GM21423 (cell line): Measurements from ENCODE around the gene CHRNE.
"Not testable (repeated sequence)": the region's sequence is repeated elsewhere in the genome, so short reads cannot be mapped to it uniquely, and the experiment has no call there.

Source experiments
- ATAC-seq: cut with Tn5 transposase; IDR thresholded peaks from one replicate; pipeline ENCODE4 v1.9.1; 2021; ENCODE audit warnings: mild to moderate bottlenecking, moderate library complexity; ENCODE audit not compliant: unreplicated experiment

The CHRNE gene

DNA sequence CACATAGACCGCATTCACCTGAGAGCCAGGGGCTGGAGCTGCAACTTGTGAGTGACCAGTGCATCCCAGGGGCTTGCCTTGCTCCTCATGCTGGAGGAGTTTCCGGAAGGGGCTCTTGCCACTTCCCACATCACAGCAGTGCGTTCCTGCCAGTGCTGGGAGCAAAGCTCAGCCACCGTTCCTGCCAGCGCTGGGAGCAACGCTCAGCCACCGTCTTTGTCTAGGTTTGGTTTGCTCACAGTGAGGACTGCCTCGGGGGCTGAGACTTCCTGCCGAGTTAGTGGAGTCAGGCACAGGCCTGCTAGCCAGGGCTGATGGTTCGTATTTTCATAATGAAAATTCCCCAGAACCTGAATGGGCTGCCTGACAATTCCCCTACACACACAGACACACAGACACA, 5.4 kb upstream of the CHRNE start:
- ATAC-seq, result no peak

DNA sequence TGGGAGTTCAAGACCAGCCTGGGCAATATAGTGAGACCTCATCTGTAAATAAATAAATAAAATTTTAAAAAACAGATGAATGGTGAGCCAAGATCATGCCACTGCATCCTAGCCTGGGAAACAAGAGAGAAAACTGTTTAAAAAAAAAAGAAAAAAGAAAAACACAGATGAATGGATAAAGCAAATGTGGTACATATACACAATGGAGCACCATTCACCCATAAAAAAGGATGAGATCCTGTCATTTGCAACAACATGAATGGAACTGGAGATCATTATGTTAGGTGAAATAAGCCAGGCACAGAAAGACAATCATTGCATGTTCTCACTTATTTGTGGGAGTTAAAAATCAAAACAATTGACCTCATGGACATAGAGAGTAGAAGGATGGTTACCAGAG, 3.7 kb upstream of the CHRNE start:
- not testable (repeated sequence) for ATAC-seq

DNA sequence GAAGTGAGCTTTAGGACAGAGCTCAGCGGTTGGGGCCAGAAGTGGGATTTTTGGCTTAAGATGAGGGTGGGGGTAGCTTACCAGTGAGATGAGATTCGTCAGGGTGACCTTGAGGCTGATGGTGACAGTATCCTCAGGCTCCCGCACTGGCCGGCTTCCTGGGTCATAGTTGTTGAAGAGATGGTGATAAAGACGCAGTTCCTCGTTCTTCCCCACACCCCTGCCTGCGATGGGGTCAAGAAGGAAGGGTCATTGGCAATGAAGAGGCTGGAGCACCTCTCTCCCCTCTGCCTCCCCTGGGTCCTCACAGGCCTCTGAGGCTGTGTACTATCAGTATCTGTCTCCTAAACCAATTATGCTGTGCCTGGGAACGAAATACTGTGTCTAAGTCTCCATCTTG, 358 bp downstream of the CHRNE start:
- ATAC-seq, result no peak

DNA sequence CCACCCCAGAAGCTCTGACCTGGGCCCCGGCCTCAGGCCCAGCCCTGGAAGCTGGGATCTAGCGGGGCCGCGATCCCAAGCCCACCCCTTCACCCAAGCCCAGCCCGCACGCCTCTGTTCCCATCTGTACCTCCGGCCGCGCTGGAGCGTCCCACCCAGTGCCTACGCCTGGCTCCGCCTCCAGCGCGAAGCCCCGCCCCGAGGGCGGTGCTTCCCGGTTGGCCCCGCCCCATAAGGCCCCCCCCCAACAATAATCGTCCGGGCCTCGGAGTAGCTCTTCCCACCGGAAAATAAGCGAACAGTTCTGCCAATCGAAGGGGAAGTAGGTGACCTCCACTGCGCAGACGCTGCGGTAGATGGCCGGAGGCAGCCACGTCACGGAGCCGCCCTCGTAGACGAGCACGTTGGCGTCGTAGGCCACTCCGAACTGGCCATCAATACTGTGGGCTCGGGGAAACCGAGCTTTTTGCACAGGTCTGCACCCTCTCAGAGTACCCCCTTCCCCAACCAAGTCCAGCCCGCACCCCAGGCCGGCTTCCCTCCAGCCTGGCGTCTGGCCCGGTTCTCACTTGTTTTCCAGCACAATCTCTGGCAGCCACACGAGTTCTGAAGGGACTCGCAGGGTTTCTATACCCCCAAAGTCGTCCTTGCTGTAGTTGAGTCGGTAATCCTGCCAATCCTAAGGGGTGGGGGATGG, 1.1 kb downstream of the CHRNE start:
- ATAC-seq, result no peak

DNA sequence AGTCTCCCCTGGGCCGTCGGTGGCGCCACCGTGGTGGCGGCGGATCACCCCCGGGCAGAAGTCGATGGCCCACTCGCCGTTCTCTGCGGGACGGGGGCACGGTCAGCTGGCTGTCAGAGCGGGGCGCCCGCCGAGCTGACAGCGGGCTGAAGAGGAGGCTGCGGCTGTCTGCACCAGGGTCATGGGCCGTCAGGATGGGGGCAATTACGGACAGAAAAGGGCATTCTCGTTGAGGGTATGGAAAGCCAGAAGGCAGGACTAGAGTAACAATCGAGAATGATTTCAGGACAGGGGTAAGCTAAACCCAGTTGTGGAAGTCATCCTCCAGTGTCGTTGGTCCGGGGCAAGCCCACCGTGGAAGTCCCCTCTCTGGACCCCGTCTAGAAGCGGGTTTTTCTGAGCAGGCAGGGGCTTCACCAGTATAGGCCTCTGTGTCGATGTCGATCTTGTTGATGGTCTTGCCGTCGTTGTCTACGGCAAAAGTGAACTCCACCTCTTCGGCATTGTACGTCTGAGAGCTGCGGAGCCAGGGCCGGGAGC, 1.7 kb downstream of the CHRNE start:
- ATAC-seq, result no peak

DNA sequence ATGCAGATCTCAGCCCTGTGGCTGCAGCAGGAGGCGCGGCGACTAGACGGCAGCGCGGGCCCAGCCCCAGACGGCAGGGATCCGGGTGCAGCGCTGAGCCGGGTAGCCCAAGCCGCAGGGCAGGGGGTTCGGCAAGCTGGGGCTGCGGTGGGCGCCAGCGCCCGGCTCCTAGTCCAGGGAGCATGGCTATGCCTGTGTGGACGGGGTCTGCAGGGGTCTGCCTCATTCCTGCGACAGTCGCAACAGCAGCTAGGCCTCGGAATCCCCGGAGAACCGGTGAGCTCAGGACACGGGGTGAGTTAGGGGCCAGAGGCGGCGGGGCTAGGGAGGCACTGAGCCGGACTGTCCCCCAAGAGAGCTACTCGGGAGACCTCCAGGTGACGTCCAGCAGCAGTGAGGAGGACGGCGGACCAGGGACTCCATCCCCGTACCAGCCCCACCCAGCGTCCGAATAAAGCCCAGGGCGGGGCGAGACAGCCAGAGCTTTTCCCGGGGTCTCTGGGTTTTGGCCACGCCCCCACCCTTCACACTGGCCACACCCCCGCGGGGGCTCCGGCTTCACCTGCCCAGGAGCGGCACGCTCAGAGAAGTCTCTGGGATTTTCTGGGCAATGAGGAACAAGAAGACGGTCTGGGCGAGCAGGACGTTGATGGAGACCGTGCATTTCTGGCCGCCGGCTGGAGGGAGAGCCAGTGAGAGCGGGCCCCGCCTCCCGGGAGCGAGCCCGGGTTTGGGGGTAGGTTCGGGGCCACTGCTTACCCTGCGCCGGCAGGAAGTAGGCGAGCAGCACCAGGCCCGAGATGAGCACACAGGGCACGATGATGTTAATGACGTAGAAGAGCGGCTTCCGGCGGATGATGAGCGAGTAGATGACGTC, 2.4 kb downstream of the CHRNE start:
- ATAC-seq, result no peak

DNA sequence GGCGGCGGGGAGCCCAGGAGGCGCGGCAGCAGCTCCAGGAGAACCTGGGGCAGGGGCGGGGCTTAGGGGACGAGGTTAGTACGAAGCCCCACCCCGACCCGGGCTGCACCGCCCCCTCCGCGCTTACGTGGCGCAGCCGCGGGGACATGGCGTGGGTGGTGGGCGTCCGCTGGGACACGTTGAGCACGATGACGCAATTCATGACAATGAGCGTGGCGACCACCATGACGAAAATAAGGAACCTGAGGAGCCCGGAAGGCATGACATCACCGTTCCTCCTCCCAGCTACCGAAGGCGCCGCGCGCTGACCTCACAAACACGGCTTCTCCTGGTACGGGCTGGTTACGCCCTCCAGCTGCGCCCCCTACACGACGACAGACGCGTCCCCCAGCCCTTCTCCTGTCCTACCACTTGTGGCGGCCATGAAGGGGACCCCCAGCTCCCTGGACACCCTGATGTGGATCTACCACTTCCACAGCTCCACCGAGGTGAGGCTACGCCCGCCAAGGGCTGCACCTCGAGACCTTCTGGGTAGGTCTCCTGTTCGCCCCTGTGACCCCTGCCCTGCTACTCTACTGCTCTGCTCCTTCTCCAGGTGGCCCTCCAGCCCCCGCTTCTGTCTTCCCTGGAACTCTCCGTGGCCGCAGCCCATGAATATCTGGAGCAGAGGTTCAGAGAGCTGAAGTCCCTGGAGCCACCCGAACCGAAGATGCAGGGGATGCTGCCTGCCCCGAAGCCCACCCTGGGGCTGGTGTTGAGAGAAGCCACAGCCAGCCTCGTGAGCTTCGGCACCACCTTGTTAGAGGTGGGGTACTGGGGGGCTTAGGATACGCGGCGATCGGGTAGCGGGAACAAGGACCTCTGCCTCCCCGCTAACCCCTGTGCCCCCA, 3.3 kb downstream of the CHRNE start, which contains the start of gene C17orf107:
TSS of gene C17orf107 (plus strand) at position 196 of the 890 bp plus-strand sequence. CDS start at position 423, 227 bp downstream.
- peak; percentile 51 for ATAC-seq

DNA sequence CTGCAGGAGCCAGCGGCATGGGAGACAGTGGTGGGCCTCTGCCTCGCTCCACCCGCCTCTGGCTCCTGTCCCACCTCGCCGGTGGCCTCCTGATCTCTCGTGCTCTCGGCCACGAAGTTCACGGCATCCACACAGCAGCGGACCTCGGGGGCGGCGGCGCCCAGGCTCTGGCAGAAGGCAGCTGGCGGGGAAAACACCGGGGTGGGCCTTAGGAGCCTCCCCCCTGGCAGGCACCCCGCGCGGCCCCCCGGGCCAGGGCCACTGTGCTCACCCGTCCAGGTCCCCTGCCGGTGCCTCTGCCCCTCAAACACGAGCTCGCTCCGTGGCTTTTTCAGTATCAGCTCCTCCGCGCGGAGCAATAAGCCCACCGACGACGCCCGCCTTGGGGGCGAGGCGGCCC, 4.0 kb downstream of the CHRNE start:
- ATAC-seq, result no peak

DNA sequence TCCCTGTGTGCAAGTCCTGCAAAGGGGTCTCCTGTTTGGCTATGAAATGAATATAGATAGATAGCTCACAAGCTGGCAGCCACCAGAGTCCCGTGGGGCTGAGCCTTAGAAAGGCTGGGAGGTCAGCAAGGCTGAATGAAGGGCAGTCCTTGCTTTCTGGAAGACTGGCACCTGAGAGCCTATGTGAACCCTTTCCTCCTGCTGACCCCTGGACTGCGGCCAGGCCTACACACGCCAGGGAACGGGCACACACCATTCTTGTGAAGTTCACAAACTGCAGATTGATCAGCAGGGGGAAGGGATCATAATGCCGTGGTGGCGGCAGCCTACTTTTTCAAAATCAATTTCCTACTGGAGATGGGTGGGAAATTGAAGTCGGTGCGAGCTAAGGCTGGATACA, 4.5 kb downstream of the CHRNE start:
- ATAC-seq, result no peak

DNA sequence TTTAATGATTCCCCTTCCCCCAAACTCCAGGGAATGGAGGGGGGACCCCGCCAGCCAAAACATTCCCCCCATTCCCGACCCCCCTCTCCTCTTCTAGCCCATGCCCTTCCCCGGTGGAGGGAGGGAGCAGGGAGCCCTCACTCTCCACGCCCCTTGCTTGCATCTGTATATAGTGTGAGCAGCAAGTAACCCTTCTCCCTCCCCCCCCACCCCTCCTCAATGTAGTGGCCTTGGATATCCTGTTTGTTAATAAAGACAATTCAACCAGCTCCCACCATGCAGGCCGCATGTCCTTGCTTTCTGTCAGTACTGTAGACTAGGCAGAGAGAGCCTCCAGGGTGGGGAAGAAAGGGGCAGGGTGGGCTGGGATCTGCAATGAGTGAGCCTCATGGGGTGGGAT, 5.1 kb downstream of the CHRNE start:
- ATAC-seq, result no peak

DNA sequence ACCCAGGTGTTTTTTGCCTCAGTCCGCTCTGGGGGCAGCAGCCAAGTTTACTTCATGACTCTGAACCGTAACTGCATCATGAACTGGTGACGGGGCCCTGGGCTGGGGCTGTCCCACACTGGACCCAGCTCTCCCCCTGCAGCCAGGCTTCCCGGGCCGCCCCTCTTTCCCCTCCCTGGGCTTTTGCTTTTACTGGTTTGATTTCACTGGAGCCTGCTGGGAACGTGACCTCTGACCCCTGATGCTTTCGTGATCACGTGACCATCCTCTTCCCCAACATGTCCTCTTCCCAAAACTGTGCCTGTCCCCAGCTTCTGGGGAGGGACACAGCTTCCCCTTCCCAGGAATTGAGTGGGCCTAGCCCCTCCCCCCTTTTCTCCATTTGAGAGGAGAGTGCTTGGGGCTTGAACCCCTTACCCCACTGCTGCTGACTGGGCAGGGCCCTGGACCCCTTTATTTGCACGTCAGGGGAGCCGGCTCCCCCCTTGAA, 5.7 kb downstream of the CHRNE start:
- ATAC-seq, result no peak

DNA sequence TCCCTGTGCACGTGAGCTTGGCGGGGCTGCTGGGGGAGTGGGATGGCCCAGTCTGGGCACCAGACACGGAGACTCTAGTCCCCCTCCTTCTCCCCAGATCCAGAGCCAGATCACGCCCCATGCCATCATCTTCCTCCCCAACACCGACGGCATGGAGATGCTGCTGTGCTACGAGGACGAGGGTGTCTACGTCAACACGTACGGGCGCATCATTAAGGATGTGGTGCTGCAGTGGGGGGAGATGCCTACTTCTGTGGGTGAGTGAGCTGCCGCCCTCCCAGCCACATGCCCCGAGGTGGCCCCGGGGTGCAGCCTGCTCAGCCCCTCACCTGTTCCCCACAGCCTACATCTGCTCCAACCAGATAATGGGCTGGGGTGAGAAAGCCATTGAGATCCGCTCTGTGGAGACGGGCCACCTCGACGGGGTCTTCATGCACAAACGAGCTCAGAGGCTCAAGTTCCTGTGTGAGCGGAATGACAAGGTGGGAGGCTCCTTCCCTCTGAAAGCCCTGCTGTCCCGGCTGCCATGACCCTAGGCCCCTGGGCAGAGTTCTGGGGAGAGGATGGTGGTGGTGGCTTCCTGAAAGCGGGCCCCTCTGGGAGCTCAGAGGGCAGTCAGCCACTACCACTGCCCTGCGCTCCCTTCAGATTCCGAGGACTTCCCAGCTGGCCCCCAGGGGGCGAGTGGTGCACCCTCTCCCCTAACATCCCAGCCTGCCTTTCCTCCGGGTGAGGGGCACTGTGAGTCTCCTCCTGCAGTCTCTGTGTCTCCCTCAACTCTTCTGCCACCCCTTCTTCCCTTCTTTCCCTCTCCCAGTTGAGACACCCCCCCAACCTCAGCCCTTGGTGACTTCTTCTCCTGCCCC, 6.3 kb downstream of the CHRNE start:
- ATAC-seq, result no peak

DNA sequence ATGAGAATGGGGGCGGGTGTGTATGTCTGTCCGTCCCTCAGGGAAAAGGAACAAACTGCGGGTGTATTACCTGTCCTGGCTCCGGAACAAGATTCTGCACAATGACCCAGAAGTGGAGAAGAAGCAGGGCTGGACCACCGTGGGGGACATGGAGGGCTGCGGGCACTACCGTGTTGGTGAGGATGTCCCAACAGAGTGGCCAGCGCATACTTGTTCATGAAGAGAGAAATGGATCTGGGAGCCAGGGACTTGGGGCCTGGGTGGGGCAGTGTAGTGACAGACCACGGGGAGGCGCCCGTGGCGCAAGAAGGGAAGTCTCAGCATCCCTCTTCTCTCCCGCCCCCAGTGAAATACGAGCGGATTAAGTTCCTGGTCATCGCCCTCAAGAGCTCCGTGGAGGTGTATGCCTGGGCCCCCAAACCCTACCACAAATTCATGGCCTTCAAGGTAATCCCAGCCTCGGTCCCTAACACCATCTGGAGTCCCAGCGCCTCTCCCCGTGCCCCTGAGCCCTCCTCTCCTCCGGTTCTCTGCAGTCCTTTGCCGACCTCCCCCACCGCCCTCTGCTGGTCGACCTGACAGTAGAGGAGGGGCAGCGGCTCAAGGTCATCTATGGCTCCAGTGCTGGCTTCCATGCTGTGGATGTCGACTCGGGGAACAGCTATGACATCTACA, 7.1 kb downstream of the CHRNE start:
- ATAC-seq, result no peak

DNA sequence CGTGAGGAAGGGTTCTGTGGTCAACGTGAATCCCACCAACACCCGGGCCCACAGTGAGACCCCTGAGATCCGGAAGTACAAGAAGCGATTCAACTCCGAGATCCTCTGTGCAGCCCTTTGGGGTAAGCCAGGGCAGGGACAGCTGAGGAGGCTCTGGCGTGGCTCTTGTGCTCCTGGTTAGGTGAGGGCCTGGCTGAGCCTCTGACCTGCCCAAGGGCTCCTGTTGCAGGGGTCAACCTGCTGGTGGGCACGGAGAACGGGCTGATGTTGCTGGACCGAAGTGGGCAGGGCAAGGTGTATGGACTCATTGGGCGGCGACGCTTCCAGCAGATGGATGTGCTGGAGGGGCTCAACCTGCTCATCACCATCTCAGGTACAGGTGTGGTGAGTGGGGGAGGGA, 7.8 kb downstream of the CHRNE start:
- no peak for ATAC-seq

DNA sequence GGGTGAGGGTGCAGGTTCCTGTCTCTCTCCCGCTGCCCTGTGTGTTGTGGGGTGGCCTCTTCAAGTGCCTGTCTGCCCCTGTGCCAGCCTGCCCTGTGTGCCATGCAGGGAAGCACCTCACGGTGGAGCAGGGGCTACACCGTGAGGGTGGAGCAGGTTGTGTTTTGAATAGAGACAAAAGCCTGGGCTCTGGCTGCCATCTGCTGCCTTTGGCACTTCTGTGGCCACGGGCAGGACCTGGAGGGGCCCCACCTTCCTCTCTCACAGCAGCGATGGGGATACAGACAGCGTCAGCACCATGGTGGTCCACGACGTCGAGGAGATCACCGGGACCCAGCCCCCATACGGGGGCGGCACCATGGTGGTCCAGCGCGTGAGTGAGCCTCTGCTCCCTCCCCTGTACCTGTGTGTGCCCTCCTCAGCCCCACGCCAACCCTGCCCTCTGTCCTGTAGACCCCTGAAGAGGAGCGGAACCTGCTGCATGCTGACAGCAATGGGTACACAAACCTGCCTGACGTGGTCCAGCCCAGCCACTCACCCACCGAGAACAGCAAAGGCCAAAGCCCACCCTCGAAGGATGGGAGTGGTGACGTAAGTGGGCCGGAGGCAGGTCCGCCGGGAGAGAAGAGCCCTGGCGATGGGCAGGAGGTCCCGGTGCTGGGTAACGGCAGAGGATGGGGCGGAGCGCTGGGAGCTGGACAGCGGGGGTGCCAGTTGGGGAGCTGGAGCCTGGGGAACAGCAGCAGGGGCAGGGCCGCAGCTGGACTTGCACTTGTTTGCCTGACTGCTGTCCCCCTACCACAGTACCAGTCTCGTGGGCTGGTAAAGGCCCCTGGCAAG, 9.0 kb downstream of the CHRNE start:
- ATAC-seq, result no peak

DNA sequence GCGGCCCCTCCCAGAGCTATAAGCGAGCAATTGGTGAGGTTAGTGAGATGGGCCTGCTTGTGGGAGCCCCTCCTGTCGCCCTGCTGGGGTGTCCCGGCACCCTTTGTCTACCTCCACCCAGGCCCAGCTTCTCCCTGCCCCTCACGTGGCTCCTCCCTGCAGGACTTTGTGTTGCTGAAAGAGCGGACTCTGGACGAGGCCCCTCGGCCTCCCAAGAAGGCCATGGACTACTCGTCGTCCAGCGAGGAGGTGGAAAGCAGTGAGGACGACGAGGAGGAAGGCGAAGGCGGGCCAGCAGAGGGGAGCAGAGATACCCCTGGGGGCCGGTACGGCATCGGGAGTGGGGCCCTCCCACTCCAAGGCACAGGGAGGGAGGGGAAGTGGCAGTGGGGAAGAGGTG, 9.6 kb downstream of the CHRNE start:
- ATAC-seq, result no peak

DNA sequence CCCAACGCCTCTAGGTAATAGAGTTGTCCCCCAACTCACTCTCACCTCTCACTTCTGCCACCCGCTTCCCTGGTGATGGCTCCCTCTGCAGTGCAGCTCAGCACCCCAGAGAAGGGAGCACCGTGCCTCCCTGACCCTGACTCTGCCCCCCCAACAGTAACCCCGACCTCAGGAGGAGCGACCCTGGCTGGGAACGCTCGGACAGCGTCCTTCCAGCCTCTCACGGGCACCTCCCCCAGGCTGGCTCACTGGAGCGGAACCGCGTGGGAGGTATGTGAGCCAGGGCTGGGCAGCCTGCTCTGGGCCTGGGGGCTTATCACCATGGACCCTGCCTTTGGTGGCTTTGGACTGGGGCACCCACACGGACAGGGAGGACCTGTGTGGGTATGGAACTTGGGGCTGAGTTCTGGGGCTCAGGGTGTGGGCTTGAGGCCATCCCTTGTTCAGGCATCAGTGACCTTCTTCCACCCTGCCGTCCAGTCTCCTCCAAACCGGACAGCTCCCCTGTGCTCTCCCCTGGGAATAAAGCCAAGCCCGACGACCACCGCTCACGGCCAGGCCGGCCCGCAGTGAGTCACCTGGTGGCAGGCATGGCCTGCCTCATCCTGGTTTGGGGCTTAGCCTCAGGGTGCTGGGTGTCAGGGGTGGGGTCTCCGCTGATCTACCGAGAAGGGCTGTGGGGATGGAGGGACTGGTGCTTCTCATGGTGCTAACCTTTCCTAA, 10.2 kb downstream of the CHRNE start:
- no peak for ATAC-seq
